Measurements from ENCODE around the gene SLC25A23. TPM values are rescaled to one million over a fixed set of nuclear protein-coding genes. Genes with fewer than 3 reads are reported as not detected.
A peak's percentile ranks its signal among the peaks of the same experiment; 100 is the strongest.

SLC25A23 gene
- total RNA-seq, 4 donors from 2014 or later = 33.2 to 45.6 (median 42.4) TPM

DNA sequence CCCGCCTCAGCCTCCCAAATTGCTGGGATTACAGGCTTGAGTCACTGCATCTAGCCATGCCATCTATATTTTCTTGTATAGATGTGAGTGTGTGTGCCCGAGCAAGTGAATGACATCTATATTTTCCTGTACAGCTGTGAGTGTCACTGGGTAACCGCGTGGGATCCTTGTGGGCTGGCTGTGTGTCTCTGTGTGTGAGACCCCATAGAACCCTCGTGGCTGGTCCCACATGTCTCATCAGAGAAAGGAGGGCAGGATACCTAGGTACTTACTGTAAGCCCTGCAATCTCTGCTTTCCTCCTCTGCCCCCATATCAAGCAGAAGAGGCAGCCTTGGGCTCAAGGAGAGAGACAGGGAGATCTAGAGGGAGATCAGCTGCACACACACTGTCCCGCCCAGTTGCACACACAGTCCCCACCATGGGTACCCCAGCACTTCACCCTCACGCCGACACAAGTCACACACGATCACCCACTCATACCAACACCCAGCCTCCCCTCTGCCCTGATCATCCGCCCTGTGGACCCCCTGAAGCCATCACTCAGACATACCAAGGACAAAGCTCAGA lies 21.3 kb upstream of the SLC25A23 start:
- Histone ChIP-seq H3K4me3 (peak overlapping the region in 2 of 4 donors; percentile 41 to 50), H3K27me3 (peaks cover 0 to 25% of the 10 kb centered on the region in 2 donors), H3K9me3 (no peaks in the 10 kb centered on the region)

DNA sequence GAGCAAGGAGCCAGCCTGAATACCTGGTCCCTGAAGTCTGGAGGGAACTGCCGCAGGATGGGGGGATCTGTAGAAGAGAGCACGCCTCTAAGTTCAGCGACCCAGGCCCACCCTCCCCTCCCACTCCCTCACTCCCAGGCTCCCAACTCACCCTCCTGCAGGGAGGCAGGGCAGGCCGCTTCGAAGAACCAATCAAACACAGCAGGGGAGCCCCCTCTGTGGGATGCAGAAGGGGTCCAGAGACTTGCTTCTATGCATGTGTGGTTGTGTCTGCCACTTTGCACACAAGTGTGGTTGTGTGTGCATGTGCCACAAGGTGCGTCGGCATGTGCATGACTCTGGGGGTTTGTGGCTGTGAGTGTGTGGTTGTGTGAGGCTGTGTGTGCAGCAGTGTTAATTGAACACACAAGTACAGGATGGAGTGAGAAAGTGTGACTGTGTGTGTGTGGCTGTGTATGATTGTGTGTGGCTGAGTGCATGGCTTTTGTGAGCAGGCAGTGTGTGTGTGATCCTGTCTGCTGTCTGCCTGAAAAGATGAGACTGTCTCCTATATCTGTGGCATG lies 20.3 kb upstream of the SLC25A23 start:
- H3K9me3 ChIP-seq = no peaks in the 10 kb centered on the region
- H3K27me3 ChIP-seq = peaks cover 0 to 35% of the 10 kb centered on the region in 2 donors
- no peaks in the 10 kb centered on the region for H3K36me3 ChIP-seq
- no peak for DNase-seq (ENCODE audit: low spot score in 2 of 2)
- peaks cover 0 to 18% (median 0%) of the 10 kb centered on the region in 4 donors for H3K4me1 ChIP-seq
- 53 to 56% methylated on average over 7 of the region's 7 CpGs for WGBS, 2 donors
- no peak overlapping the region for H3K27ac ChIP-seq
- no peak overlapping the region for H3K4me3 ChIP-seq
- TF ChIP-seq POLR2A (IDR thresholded peaks at IDR 0.05) = no peak
- no peak for TF ChIP-seq EP300 (IDR thresholded peaks at IDR 0.05)
- TF ChIP-seq CTCF (IDR thresholded peaks at IDR 0.05) = no peak

More for the DNA sequence above, 21.3 kb upstream of the SLC25A23 start:
- WGBS, 2 donors = 75 to 84% methylated on average over 9 to 10 of the region's 10 CpGs
- Histone ChIP-seq H3K4me1 (peaks cover 0 to 13% (median 0%) of the 10 kb centered on the region in 4 donors), H3K27ac (peak overlapping the region in 1 of 4 donors; percentile 75), H3K36me3 (no peaks in the 10 kb centered on the region)
- TF ChIP-seq CTCF (IDR thresholded peaks at IDR 0.05) (no peak), EP300 (IDR thresholded peaks at IDR 0.05) (no peak), POLR2A (IDR thresholded peaks at IDR 0.05) (no peak)
- DNase-seq (ENCODE audit: low spot score in 2 of 2) = no peak

- 85 to 88% methylated on average over 12 to 13 of the region's 13 CpGs for WGBS, 2 donors
- no peak for DNase-seq (ENCODE audit: low spot score in 2 of 2)
- TF ChIP-seq CTCF (IDR thresholded peaks at IDR 0.05) (no peak), POLR2A (IDR thresholded peaks at IDR 0.05) (no peak), EP300 (IDR thresholded peaks at IDR 0.05) (no peak)
Measured at GRCh38 chr19:6478815-6479214, 19.2 kb upstream of the SLC25A23 start.

GRCh38 chr19:6476896-6477431 lies 17.4 kb upstream of the SLC25A23 start:
- H3K27ac ChIP-seq = no peak overlapping the region
- no peak for TF ChIP-seq POLR2A (IDR thresholded peaks at IDR 0.05)
- no peak for TF ChIP-seq CTCF (IDR thresholded peaks at IDR 0.05)
- no peak for TF ChIP-seq EP300 (IDR thresholded peaks at IDR 0.05)
- no peaks in the 10 kb centered on the region for H3K9me3 ChIP-seq
- 20 to 24% methylated on average over 16 to 29 of the region's 29 CpGs for WGBS, 2 donors
- peaks cover 0 to 18% (median 0%) of the 10 kb centered on the region in 4 donors for H3K4me1 ChIP-seq
- DNase-seq (ENCODE audit: low spot score in 2 of 2) = no peak
- no peaks in the 10 kb centered on the region for H3K36me3 ChIP-seq
- peaks cover 0 to 37% of the 10 kb centered on the region in 2 donors for H3K27me3 ChIP-seq
- peak overlapping the region in 1 of 4 donors; percentile 31 for H3K4me3 ChIP-seq

More at GRCh38 chr19:6478815-6479214, 19.2 kb upstream of the SLC25A23 start:
- H3K27me3 ChIP-seq = peaks cover 0 to 41% of the 10 kb centered on the region in 2 donors
- H3K4me1 ChIP-seq = peaks cover 0 to 18% (median 0%) of the 10 kb centered on the region in 4 donors
- H3K4me3 ChIP-seq = no peak overlapping the region
- no peaks in the 10 kb centered on the region for H3K36me3 ChIP-seq
- H3K27ac ChIP-seq = no peak overlapping the region
- H3K9me3 ChIP-seq = no peaks in the 10 kb centered on the region
